Lung (tissue), 12 donors: Measurements from ENCODE around the gene SURF4. TPM values are rescaled to one million over a fixed set of nuclear protein-coding genes. Genes with fewer than 3 reads are reported as not detected.
A peak's percentile ranks its signal among the peaks of the same experiment; 100 is the strongest.

Experiments used
- ATAC-seq: fragments of 200-7000 bp; cut with Tn5 transposase; one replicate; pipeline ENCODE4 v1.9.1; 2020; ENCODE audit warnings: moderate number of reproducible peaks; ENCODE audit not compliant: insufficient read depth, low FRiP score
- DNase-seq, 3 donors: peaks; one replicate each; pipeline ENCODE4 v3.0.0-alpha.2; 2013 to 2017
- H3K27ac ChIP-seq, 2 donors: one replicate each; pipeline ENCODE4 v1.5.1; 2013; ENCODE audit warnings: mild to moderate bottlenecking in 2 of 2, moderate library complexity in 2 of 2, control low read depth in 1 of 2, inconsistent platforms in 1 of 2, low read depth in 1 of 2, low read length in 1 of 2
- H3K27me3 ChIP-seq, 3 donors: one replicate each; pipeline ENCODE4 v1.5.1; 2013; ENCODE audit warnings: low read length in 2 of 3; ENCODE audit not compliant: control insufficient read depth in 3 of 3, insufficient read depth in 3 of 3
- H3K36me3 ChIP-seq, 4 donors: one replicate each; pipeline ENCODE4 v1.5.1; 2013; ENCODE audit warnings: low read length in 4 of 4, mild to moderate bottlenecking in 1 of 4, moderate library complexity in 1 of 4; ENCODE audit not compliant: control insufficient read depth in 4 of 4, insufficient read depth in 4 of 4
- H3K4me1 ChIP-seq, 5 donors: one replicate each; pipeline ENCODE4 v1.5.1; 2013; ENCODE audit warnings: low read length in 5 of 5, mild to moderate bottlenecking in 2 of 5, moderate library complexity in 1 of 5; ENCODE audit not compliant: control insufficient read depth in 5 of 5, insufficient read depth in 5 of 5
- H3K4me3 ChIP-seq: one replicate; pipeline ENCODE4 v1.5.1; 2013; ENCODE audit warnings: mild to moderate bottlenecking, control low read depth, moderate library complexity
- H3K9ac ChIP-seq, 2 donors: one replicate each; pipeline ENCODE4 v1.5.1; 2013; ENCODE audit warnings: low read length in 2 of 2, control low read depth in 1 of 2; ENCODE audit not compliant: insufficient read depth in 1 of 2
- H3K9me3 ChIP-seq, 4 donors: one replicate each; pipeline ENCODE4 v1.5.1; 2013; ENCODE audit warnings: low read length in 3 of 4, mild to moderate bottlenecking in 1 of 4, moderate library complexity in 1 of 4; ENCODE audit not compliant: control insufficient read depth in 4 of 4, insufficient read depth in 3 of 4
- CTCF ChIP-seq: IDR thresholded peaks from 2 replicates; pipeline ENCODE4 v1.5.1; 2012; ENCODE audit warnings: mild to moderate bottlenecking; ENCODE audit errors: control extremely low read depth, extremely low read depth
- WGBS, 2 donors: extraction: QIAGEN DNeasy Blood & Tissue Kit; methylation state at CpG; one replicate each; pipeline ENCODE4 v1.1.7; 2013; 5-methylcytosine and 5-hydroxymethylcytosine counted together
- polyA plus RNA-seq, 2 donors: library from polyadenylated mRNA; stranded (reverse); fragments of 200-250 nt; gene quantifications; one replicate each; pipeline ENCODE4 v1.2.1, GENCODE V29; 2013
- total RNA-seq, 2 donors: library from RNA; depleted of rRNA in 1 of 2; stranded (reverse); fragments of >200 nt in 1 of 2; gene quantifications; one replicate each; pipeline ENCODE4 v1.2.1, GENCODE V29; 2014 to 2021
- donor health status: control.
- donor health status: control.
- donor health status: Bipolar disorder and iron deficiency.
- donor health status: healthy.
- donor health status: DM: yes; HTN: yes; CAD: no.

Gene SURF4
- total and polyA plus RNA-seq, 4 donors, result 87.4 to 222 (median 174) TPM

GRCh38 chr9:133374612-133375115, 1.2 kb downstream of the SURF4 start:
- no peaks in the 10 kb centered on the region for H3K9me3 ChIP-seq
- peak overlapping the region; percentile 84 to 85 for H3K9ac ChIP-seq
- H3K27me3 ChIP-seq, result no peaks in the 10 kb centered on the region
- H3K27ac ChIP-seq, result peak overlapping the region; percentile 95 to 96
- TF ChIP-seq CTCF, result no peak
- H3K4me1 ChIP-seq, result peaks cover 5 to 30% (median 12%) of the 10 kb centered on the region in 5 donors
- H3K36me3 ChIP-seq, result peaks cover 0 to 21% (median 10%) of the 10 kb centered on the region in 4 donors
- ATAC-seq (no peak), DNase-seq (no peak)
- WGBS, 2 donors, result 9 to 13% methylated on average over 12 of the region's 12 CpGs
- peak overlapping the region; percentile 87 for H3K4me3 ChIP-seq

GRCh38 chr9:133372144-133372543, 3.7 kb downstream of the SURF4 start:
- ATAC-seq (no peak), DNase-seq (no peak)
- no peak overlapping the region for H3K27ac ChIP-seq
- H3K36me3 ChIP-seq, result peaks cover 0 to 23% (median 16%) of the 10 kb centered on the region in 4 donors
- no peaks in the 10 kb centered on the region for H3K9me3 ChIP-seq
- TF ChIP-seq CTCF, result no peak
- H3K4me3 ChIP-seq, result no peak overlapping the region
- H3K4me1 ChIP-seq, result peaks cover 6 to 30% (median 12%) of the 10 kb centered on the region in 5 donors
- 76 to 89% methylated on average over 7 of the region's 7 CpGs for WGBS, 2 donors
- no peaks in the 10 kb centered on the region for H3K27me3 ChIP-seq
- H3K9ac ChIP-seq, result peak overlapping the region in 1 of 2 donors; percentile 17

- Histone ChIP-seq H3K27me3 (no peaks in the 10 kb centered on the region), H3K9ac (no peak overlapping the region), H3K4me1 (peaks cover 6 to 25% (median 12%) of the 10 kb centered on the region in 5 donors), H3K4me3 (no peak overlapping the region), H3K9me3 (no peaks in the 10 kb centered on the region), H3K36me3 (peaks cover 0 to 32% (median 23%) of the 10 kb centered on the region in 4 donors), H3K27ac (peak overlapping the region in 1 of 2 donors; percentile 32)
- WGBS, 2 donors, result 51 to 58% methylated on average over 12 of the region's 12 CpGs
- no peak for ATAC-seq
- no peak for TF ChIP-seq CTCF
- no peak for DNase-seq
Observed at GRCh38 chr9:133371261-133371711, 4.6 kb downstream of the SURF4 start.

GRCh38 chr9:133370685-133371084, 5.2 kb downstream of the SURF4 start:
- H3K9me3 ChIP-seq, result no peaks in the 10 kb centered on the region
- 61 to 64% methylated on average over 9 of the region's 9 CpGs for WGBS, 2 donors
- ATAC-seq (no peak), DNase-seq (no peak)
- H3K27me3 ChIP-seq, result no peaks in the 10 kb centered on the region
- H3K27ac ChIP-seq, result peak overlapping the region in 1 of 2 donors; percentile 32
- peaks cover 6 to 25% (median 12%) of the 10 kb centered on the region in 5 donors for H3K4me1 ChIP-seq
- no peak overlapping the region for H3K4me3 ChIP-seq
- no peak for TF ChIP-seq CTCF
- no peak overlapping the region for H3K9ac ChIP-seq
- peaks cover 2 to 37% (median 29%) of the 10 kb centered on the region in 4 donors for H3K36me3 ChIP-seq
